ENCODE data around the gene SULT1A2.
"Not testable (repeated sequence)": the region's sequence is repeated elsewhere in the genome, so short reads cannot be mapped to it uniquely, and the experiment has no call there.

SULT1A2 gene

DNA sequence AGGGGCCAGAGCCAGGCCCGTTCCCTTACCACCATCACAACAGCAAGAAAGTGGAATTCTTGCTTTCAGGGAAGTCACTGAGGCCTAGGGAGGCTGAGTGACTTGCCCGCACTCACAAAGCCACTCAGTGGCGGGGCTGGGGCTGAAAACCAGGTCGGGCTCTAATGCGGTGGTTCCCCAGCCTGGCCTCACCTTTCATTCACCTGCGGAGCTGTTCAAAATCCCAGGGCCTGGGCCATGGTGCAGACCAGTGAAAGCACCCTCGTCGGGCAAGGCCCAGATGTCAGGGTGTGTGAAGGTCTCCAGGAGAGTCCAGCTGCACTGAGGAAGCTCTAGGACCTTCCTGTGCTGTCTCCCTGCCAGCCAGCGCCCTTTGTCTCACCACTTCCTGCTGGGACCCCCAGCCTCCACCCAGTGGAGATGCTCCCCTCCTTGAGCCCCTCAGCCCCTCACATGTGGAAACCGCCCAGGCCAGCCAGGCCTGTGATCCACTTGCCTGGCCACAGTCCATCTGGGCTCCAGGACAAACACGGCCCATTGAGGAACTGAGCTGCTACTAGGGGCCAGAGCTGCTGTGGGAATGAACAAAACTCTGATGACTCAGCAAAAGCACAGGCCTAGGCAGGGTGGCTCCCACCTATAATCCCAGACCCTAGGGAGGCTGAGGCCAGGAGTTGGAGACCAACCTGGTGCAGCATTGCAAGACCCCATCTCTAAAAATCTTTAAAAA lies 12.2 kb upstream of the SULT1A2 start:
- DNase-seq: not testable (repeated sequence)

DNA sequence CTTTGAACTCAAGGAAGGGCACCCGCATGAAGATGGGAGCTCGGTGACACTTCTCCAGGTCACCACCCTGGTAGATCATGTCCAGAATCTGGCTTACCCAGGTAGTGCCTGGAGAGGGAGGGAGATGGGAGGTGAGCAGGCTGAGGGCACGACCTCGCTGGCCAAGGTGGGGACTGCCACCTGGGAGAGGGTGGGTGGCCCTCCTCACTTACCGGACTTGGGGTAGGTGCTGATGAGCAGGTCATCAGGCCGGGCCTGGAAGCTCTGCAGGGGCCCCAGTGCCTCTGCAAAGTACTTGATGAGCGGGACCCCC lies 11.6 kb upstream of the SULT1A2 start:
- DNase-seq: not testable (repeated sequence)

DNA sequence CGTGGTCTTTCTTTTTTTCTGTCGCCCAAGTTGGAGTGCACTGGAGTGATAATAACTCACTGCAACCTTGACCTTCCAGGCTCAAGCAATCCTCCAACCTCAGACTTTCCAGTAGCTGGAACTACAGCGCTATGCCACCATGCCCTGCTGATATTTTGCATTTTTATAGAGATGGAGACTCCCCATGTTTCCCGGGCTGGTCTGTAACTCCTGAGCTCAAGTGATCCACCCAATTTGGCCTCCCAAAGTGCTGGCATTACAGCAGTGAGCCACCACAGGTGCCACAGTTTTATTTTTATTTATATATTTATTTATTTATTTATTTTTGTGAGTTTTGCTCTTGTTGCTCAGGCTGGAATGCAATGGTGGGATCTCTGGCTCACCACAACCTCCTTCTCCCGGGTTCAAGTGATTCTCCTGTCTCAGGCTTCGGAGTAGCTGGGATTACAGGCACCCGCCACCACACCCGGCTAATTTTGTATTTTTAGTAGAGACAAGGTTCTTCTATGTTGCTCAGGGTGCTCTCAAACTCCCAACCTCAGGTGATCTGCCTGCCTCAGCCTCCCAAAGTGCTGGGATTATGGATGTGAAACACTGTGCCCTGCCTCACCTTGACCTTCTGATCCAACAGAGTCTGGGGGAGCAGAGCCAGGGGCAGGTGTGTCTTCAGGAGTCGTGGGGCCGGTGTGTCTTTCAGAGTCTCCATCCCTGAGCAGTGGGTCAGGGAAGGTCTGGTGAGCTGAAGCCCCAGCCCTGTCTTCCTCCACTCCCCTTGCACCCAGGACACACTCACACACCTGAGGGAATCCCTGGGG lies 11.0 kb upstream of the SULT1A2 start:
- not testable (repeated sequence) for DNase-seq

DNA sequence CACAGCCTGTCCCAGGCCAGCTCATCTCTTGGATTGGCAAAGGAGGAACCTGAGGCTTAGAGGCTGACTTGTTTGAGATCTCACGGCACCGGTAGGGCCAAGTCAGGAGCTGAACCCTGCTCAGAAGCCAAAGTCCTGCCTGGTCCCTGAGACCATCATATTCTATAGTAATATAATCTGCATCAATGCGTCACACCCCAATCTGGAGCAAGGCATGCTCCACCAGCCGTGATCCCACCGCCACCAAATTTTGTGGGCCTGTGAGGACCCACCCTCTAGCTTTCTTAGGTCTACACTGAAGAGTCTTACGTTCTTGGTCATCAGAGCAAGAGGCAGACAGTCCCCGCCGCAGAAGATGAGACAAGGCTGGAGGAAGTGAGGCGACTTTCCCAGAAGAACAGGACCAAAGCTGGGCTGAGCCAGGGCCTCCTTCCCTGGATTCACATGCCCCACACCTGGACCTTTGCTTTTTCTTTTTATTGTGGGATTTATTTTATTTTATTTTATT lies 10.3 kb upstream of the SULT1A2 start:
- no peak for DNase-seq

DNA sequence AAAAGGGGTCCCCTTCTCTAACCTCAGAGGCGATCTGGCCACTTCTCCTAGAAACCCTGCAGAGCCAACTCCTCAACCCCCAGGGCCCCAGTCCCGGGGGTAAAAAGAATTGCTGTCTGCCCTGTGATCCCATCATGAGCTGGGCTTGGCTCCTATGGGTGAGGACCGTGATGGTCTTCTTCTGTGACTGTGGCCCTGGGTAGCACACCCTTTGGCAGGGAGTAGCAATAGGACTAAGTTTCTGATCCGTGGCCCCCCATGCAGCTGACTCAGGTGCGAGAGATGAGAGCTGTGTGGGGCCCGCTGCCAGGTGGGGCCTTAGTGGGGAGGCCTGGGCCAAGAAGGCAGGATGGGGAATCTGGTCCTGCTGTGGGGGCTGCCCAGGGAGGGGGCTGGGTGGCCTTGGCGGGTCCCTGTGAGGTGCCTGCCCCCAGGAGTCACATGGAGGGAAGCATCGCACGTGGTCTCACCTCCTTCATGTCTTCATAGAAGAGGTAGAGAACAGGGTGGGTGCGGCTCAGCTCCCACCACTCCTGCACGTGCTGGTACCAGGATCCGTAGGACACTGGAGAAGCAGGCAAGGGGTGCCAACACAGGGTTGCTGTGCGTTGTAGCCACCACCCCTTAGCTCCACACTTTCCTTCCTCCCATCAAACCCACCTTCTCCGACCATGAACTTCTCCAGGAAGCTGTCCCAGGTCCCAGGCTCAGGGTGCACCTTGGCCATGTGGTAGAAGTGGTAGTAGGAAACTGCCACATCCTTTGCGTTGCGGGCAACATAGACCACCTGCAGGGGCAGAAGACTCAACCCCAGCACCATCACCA lies 9.7 kb upstream of the SULT1A2 start:
- no peak for DNase-seq

DNA sequence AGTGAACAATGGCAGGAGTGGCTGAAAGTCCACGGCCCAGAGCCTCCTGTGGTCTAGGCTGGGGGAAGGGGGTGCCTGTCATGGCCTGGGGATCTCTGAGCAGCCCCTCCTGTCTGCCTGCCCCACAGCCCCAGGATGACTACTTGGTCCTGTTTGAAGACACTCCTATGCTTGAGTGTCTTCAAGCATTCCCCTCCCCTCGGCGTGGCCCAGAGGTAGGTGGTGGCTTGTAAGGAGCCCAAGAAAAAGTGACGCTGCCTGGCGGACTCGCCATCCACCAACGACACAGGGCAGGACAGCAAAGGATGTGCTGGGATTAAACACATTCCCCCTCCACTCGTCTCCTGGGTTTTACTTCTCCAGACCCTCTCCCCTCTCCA lies 7.3 kb upstream of the SULT1A2 start:
- no peak for DNase-seq

DNA sequence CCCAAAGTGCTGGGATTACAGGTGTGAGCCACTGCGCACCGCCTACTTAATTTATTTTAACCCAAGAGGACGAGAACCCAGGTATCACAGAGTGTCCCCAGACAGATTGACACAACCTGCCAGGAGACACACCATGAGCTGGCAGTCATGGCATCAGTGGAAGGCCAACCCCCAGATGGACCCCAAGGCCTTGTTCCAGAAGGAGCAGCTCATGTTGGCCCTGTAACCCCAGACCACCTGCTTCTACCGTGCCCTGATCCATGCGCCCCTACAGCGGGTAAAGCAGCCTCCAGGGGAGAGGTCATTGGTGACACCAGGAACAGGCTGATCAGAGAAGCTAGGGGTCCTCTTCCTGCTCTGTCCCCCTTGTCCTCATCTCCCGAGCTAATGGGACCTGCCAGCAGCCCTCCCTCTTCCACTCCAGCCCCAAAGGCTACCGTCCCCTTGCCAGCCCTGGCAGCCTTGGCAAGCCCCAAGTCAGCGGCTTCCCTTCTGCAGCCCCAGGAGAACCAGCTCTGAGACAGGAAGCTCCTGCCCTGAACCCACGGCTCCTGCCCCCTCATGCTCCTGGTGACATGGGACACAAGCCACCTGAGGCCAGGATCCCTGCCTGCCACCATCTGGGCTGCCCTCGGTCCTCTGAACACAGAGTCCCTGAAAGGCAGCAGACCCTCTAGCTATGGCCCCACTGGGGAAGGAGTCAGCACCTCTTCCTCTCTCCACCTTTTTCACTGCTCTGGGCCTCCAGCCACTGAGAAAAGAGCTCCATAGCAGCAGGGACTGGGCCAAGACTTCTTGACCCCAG lies 6.7 kb upstream of the SULT1A2 start:
- DNase-seq: no peak

DNA sequence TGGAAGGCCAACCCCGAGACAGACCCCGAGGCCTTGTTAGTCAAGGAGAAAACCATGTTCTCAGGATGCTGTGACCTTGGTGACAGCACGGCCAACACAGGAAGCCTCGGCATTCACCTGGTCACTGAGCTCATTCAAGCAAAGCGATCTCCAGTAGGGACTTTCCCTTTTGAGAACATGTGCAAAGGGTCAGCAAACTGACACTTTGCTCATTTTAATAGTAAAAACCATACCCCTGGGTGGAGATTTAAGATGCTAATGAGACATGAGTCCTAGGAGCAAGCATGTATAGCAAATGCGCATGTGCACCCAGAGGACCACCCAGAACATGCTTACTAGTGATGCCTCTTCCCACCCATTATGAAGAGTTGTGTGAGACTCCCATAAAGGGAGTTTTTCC lies 5.7 kb upstream of the SULT1A2 start:
- DNase-seq: no peak

DNA sequence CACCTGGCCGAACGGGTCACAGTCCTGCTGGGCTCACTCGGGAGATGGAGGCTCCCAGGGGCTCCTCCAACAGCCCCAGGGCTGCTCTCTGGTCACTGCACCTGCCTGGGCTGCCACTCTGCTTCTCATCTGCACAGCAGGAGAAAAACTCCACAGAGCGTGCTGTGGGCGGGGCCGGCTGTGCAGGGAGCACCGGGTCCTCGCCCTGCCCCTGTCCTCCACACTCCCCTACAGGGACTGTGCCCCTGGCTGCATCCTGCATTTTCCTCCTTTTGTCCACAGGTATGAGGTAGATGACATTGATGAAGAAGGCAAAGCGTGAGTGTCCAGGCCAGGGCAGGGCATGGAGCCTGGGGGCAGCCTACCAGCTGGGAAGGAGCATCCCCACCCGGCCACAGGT lies 5.2 kb upstream of the SULT1A2 start:
- not testable (repeated sequence) for DNase-seq

DNA sequence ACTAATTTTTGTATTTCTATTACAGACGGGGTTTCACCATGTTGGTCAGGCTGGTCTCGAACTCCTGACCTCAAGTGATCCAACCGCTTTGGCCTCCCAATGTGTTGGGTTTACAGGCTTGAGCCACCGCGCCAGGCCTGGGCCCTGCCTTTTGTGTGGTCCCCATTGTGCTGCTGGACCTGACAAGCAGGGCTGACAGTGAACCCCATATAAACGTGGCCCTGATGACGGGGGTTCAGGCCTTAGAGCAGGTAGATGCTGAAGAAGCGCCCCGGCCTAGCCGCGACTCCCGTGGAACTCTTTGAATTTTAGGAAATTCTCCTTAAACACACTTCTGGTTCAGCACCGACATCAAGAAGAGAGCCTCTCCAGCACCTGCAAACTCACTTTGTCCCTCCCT lies 4.7 kb upstream of the SULT1A2 start:
- DNase-seq: not testable (repeated sequence)

DNA sequence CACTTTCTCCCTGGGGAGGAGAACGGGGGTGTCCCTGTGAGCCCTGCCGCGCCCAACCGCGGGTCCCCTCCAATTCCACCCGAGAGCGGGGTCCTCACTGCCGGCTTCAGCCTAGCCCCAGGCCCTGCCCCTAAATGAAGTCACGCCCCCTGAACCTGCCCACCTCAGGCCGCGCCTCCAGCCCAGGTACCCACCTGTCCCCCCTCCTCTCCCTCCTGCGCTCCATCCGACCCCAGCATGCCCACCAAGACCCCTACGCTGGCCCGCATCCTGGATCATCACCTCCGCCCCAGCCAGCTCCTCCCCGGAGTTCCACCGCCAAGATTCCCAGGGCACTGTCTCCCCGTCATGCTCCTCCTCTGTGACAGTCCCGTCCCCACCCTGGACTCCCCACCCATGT lies 4.1 kb upstream of the SULT1A2 start:
- DNase-seq: not testable (repeated sequence)

DNA sequence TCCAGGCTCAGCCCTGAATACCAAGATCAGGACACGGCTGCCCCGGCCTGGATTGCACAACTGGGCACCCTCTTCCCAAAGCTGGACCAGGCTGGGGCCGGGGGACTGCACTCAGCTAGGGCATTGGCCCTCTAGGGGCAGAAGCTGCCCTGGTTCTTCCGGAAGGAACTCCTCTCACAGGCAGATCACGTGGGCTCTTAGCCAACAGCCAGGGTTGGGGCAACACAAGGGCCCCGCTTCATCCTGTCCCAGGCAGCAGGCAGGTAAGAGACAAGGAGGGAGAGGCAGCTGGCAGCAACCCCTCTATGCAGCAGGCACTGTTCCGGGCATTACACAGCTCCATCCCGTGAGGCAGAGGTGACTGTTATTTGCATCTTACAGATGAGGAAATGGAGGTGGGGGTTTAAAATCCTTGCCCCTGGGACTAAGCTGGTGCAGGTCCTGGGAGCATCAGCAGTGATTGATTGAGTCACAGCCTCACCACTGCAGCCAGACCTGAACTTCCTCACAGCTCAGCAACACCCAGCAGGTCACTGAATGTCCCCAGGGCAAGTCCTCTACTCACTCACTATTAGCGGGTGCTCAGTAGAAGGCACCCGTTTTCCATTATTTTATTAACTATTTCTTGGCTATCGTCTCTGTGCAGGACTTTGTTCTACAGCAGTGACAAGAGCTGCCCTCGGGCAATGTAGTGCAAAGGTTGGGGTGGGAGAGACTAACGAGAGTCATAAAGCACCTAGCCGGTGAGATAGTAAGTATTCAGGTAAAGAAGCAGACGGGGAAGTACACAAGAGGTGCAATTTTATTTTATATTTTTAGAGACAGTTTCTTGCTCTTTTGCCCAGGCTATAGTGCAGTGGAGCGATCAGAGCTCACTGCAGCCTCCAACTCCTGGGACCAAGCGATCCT lies 2.8 kb upstream of the SULT1A2 start:
- DNase-seq: not testable (repeated sequence)

DNA sequence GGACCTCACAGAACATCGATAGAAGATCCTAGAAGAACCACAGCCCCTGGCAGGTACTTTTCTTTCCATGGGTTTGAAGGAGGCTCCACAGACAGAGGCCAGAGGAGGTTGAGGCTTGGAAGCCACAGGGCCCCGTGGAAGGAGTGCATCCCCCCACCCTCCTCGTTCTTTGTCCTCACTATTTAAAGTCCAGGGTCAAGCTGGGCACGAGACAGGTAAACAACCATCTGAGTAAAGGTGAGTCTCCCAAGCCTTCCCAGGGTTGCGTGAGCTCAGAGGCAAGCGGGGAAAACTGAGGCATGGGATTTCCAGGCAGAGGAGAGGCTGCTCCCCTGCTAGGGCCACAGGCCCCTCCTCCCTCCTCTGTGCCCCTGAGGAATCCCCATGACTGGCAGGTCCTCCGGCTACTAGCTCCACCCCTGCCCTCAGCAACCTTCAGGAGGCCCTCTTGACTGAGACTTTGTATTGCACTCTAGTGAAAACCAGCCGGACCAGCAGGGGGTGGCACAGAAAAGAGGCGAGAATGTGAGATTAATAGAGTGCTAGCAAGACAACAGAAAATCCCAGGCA lies 927 bp upstream of the SULT1A2 start:
- no peak for DNase-seq

DNA sequence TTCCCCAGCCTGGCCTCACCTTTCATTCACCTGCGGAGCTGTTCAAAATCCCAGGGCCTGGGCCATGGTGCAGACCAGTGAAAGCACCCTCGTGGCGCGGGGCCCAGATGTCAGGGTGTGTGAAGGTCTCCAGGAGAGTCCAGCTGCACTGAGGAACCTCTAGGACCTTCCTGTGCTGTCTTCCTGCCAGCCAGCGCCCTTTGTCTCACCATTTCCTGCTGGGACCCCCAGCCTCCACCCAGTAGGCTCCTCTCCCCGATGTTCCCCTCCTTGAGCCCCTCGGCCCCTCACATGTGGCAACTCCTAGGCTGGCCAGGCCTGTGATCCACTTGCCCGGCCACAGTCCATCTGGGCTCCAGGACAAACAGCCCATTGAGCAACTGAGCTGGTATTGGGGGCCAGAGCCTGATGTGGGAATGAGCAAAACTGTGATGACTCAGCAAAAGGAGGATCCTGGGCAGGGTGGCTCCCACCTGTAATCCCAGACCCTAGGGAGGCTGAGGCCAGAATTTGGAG lies 677 bp downstream of the SULT1A2 start:
- DNase-seq: no peak

DNA sequence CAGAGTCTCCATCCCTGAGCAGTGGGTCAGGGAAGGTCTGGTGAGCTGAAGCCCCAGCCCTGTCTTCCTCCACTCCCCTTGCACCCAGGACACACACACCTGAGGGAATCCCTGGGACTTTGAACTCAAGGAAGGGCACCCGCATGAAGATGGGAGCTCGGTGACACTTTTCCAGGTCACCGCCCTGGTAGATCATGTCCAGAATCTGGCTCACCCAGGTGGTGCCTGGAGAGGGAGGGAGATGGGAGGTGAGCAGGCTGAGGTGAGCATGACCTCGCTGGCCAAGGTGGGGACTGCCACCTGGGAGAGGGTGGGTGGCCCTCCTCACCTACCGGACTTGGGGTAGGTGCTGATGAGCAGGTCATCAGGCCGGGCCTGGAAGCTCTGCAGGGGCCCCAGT lies 1.4 kb downstream of the SULT1A2 start:
- DNase-seq: not testable (repeated sequence)

DNA sequence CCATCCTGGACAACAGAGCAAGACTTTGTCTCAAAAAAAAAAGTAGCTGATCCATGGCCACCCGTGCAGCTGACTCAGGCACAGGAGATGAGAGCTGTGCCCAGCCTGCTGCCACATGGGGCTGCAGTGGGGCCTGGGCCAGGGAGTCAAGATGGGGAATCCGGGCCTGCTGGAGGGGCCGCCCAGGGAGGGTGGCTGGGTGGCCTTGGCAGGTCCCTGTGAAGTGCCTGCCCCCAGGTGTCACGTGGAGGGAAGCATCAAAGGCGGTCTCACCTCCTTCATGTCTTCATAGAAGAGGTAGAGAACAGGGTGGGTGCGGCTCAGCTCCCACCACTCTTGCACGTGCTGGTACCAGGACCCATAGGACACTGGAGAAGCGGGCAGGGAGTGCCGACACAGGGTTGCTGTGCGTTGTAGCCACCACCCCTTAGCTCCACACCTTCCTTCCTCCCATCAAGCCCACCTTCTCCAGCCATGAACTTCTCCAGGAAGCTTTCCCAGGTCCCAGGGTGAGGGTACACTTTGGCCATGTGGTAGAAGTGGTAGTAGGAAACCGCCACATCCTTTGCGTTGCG lies 3.8 kb downstream of the SULT1A2 start:
- DNase-seq: no peak

DNA sequence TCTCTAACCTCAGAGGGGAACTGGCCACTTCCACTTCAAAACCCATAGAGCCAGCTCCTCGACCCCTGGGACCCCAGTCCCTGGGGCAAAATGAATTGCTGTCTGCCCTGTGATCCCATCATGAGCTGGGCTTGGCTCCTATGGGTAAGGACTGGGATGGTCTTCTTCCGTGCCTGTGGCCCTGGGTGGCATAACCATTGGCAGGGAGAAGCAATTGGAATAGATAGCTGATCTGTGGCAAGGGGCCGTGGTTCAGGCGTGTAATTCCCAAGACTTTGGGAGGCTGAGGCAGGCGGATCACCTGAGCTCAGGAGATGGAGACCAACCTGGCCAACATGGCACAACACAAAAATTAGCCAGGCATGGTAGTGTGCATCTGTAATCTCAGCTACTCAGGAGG lies 4.3 kb downstream of the SULT1A2 start:
- no peak for DNase-seq

DNA sequence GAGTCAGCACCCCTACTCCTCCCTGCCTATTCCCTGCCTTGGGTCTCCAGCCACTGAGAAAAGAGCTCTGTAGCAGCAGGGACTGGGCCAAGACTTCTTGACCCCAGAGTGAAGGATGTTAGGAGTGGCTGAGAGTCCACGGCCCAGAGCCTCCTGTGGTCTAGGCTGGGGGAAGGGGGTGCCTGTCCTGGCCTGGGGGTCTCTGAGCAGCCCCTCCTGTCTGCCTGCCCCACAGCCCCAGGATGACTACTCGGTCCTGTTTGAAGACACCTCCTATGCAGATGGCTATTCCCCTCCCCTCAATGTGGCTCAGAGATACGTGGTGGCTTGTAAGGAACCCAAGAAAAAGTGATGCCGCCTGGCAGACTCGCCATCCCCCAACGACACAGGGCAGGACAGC lies 5.5 kb downstream of the SULT1A2 start:
- no peak for DNase-seq

DNA sequence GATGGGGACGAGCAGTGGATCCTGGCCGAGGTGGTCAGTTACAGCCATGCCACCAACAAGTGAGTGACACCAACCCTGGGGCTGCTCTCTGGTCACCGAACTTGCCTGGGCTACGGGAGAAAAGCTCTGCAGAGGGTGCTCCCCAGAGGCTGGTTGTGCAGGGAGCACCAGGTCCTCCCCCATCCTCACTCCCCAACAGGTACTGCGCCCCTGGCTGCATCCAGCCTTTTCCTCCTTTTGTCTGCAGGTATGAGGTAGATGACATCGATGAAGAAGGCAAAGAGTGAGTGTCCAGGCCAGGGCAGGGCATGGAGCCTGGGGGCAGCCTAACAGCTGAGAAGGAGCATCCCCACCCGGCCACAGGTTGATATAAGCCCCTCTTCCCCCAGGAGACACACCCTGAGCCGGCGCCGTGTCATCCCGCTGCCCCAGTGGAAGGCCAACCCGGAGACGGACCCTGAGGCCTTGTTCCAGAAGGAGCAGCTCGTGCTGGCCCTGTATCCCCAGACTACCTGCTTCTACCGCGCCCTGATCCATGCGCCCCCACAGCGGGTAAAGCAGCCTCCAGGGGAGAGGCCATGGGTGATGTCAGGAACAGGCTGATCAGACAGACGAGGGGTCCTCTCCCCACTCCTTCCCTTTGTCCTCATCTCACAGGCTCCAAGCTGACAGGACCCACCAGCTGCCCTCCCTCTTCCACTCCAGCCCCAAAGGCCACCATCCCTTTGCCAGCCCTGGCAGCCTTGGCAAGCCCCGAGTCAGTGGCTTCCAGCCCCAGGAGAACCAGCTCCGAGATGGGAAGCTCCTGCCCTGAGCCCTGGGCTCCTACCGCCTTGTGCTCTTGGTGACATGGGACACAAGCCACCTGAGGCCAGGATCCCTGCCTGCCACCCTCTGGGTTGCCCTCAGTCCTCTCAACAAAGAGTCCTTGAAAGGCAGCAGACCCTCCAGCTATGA lies 6.2 kb downstream of the SULT1A2 start:
- no peak for DNase-seq

Data from activated CD4-positive, alpha-beta T cell treated with anti-CD3 and anti-CD28 coated beads for 4 hours (primary cell).